Muscle layer of duodenum (tissue), 2 donors: Measurements from ENCODE around the gene PNPLA7.

Experiments
- H3K27ac ChIP-seq: one replicate; pipeline ENCODE4 v1.7.0; 2013; ENCODE audit warnings: mild to moderate bottlenecking, low read length
- H3K27me3 ChIP-seq: one replicate; pipeline ENCODE4 v1.7.0; 2013; ENCODE audit warnings: low read depth, mild to moderate bottlenecking, control low read depth, low read length
- H3K36me3 ChIP-seq, 2 donors: one replicate each; pipeline ENCODE4 v1.7.0; 2013; ENCODE audit warnings: low read length in 2 of 2, control low read depth in 1 of 2, mild to moderate bottlenecking in 1 of 2; ENCODE audit not compliant: insufficient read depth in 2 of 2, control insufficient read depth in 1 of 2
- H3K4me1 ChIP-seq, 2 donors: one replicate each; pipeline ENCODE4 v1.7.0; 2013; ENCODE audit warnings: low read length in 2 of 2, mild to moderate bottlenecking in 2 of 2, control low read depth in 1 of 2, moderate library complexity in 1 of 2; ENCODE audit not compliant: insufficient read depth in 2 of 2, control insufficient read depth in 1 of 2
- H3K4me3 ChIP-seq, 2 donors: one replicate each; pipeline ENCODE4 v1.7.0; 2013; ENCODE audit warnings: low read length in 2 of 2, low read depth in 1 of 2, mild to moderate bottlenecking in 1 of 2
- H3K9me3 ChIP-seq, 2 donors: one replicate each; pipeline ENCODE4 v1.7.0; 2013; ENCODE audit warnings: low read length in 2 of 2, control low read depth in 1 of 2, mild to moderate bottlenecking in 1 of 2; ENCODE audit not compliant: control insufficient read depth in 1 of 2
- donor health status: healthy.

The PNPLA7 gene

DNA sequence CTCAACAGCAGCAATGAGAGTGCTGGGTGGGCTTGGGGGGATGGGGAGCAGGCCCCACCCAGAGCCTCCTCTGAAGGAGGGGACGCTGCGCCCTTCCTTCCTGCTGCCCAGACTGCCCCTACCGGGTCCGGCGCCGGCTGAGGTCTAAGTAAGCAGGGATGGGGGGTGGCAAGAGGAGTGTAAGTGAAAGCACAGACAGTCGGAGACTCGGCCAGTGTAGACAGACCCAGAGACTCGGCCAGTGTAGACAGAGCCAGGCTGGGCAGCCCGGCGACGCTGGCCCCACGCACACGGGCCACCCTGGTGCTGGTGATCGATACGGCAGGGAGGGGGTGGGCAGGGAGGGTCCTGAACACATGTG is 101.6 kb downstream of the PNPLA7 start:
- no peaks in the 10 kb centered on the region for H3K9me3 ChIP-seq
- no peak overlapping the region for H3K4me3 ChIP-seq
- no peak overlapping the region for H3K27ac ChIP-seq
- peaks cover 0 to 5% of the 10 kb centered on the region in 2 donors for H3K4me1 ChIP-seq
- no peaks in the 10 kb centered on the region for H3K27me3 ChIP-seq
- H3K36me3 ChIP-seq, result peaks cover 0 to 20% of the 10 kb centered on the region in 2 donors

GRCh38 chr9:137447722-137448601 is 102.2 kb downstream of the PNPLA7 start:
- Histone ChIP-seq H3K27ac (no peak overlapping the region), H3K36me3 (peaks cover 0 to 20% of the 10 kb centered on the region in 2 donors), H3K4me3 (no peak overlapping the region), H3K4me1 (no peaks in the 10 kb centered on the region), H3K9me3 (no peaks in the 10 kb centered on the region), H3K27me3 (no peaks in the 10 kb centered on the region)

DNA sequence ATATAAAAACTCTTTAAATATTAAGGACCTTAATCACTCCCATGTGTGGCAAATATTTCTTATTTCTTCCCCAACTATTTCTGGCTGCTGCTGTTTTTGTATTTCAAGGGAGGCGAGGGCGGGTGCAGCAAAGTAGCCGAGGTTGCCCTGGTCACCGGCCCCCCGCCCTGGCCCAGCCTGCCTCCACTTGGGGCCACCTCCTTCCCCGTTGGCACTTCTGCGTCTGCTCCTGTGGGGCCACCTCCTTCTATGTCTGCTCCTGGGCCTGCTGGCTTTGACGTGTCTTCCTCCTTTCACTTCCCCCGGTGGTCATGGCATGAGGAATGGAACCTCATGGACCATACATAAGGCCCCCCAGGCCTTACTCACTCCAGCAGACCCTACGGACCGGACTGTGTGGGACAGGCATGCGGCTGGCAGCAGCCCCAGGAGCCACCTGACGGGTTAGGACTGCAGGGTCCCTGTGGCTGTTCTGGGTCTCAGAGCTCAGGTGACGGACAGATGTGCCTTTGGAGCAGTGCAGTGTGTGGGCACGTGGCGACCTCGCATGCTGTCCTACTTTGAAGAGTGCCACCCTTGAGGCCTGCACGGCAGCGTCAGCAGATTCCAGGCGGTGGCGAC is 103.2 kb downstream of the PNPLA7 start:
- Histone ChIP-seq H3K4me3 (no peak overlapping the region), H3K27me3 (no peaks in the 10 kb centered on the region), H3K9me3 (no peaks in the 10 kb centered on the region), H3K27ac (no peak overlapping the region), H3K4me1 (no peaks in the 10 kb centered on the region), H3K36me3 (peaks cover 0 to 13% of the 10 kb centered on the region in 2 donors)

- H3K27ac ChIP-seq, result no peak overlapping the region
- H3K4me1 ChIP-seq, result peaks cover 0 to 5% of the 10 kb centered on the region in 2 donors
- H3K36me3 ChIP-seq, result peaks cover 0 to 13% of the 10 kb centered on the region in 2 donors
Measured at GRCh38 chr9:137445930-137446431, 104.2 kb downstream of the PNPLA7 start.

GRCh38 chr9:137445275-137445807 is 104.9 kb downstream of the PNPLA7 start:
- no peak overlapping the region for H3K4me3 ChIP-seq
- H3K36me3 ChIP-seq, result peaks cover 0 to 13% of the 10 kb centered on the region in 2 donors
- no peak overlapping the region for H3K27ac ChIP-seq

More at GRCh38 chr9:137445930-137446431, 104.2 kb downstream of the PNPLA7 start:
- Histone ChIP-seq H3K4me3 (no peak overlapping the region), H3K9me3 (no peaks in the 10 kb centered on the region), H3K27me3 (no peaks in the 10 kb centered on the region)

GRCh38 chr9:137444106-137444790 is 106.0 kb downstream of the PNPLA7 start:
- Histone ChIP-seq H3K36me3 (peaks cover 0 to 7% of the 10 kb centered on the region in 2 donors), H3K27ac (no peak overlapping the region), H3K9me3 (no peaks in the 10 kb centered on the region), H3K27me3 (no peaks in the 10 kb centered on the region), H3K4me3 (no peak overlapping the region), H3K4me1 (peaks cover 0 to 5% of the 10 kb centered on the region in 2 donors)

More at GRCh38 chr9:137445275-137445807, 104.9 kb downstream of the PNPLA7 start:
- H3K27me3 ChIP-seq, result no peaks in the 10 kb centered on the region
- H3K4me1 ChIP-seq, result peaks cover 0 to 5% of the 10 kb centered on the region in 2 donors
- no peaks in the 10 kb centered on the region for H3K9me3 ChIP-seq

- Histone ChIP-seq H3K4me1 (peaks cover 0 to 5% of the 10 kb centered on the region in 2 donors), H3K4me3 (no peak overlapping the region), H3K9me3 (no peaks in the 10 kb centered on the region), H3K27me3 (no peaks in the 10 kb centered on the region), H3K36me3 (no peaks in the 10 kb centered on the region), H3K27ac (no peak overlapping the region)
Measured at GRCh38 chr9:137441935-137442321, 108.3 kb downstream of the PNPLA7 start.

GRCh38 chr9:137441289-137441934 is 108.8 kb downstream of the PNPLA7 start, which contains the start of gene ENTPD8:
ENTPD8 (minus strand) TSS chr9:137441357; CDS start chr9:137438285, 3,072 bp downstream.
- Histone ChIP-seq H3K27me3 (no peaks in the 10 kb centered on the region), H3K4me1 (peaks cover 0 to 7% of the 10 kb centered on the region in 2 donors), H3K9me3 (no peaks in the 10 kb centered on the region), H3K27ac (no peak within 1 kb of the TSS), H3K4me3 (peak within 1 kb of the TSS in 1 of 2 donors; percentile 56), H3K36me3 (no peaks in the 10 kb centered on the region)

GRCh38 chr9:137439158-137439714 is 111.0 kb downstream of the PNPLA7 start:
- H3K36me3 ChIP-seq, result no peaks in the 10 kb centered on the region
- peaks cover 0 to 16% of the 10 kb centered on the region in 2 donors for H3K4me1 ChIP-seq
- H3K4me3 ChIP-seq, result no peak overlapping the region
- H3K9me3 ChIP-seq, result no peaks in the 10 kb centered on the region
- no peak overlapping the region for H3K27ac ChIP-seq
- no peaks in the 10 kb centered on the region for H3K27me3 ChIP-seq

GRCh38 chr9:137438591-137439157 is 111.5 kb downstream of the PNPLA7 start:
- H3K9me3 ChIP-seq, result no peaks in the 10 kb centered on the region
- no peaks in the 10 kb centered on the region for H3K27me3 ChIP-seq
- no peak overlapping the region for H3K27ac ChIP-seq
- peaks cover 0 to 16% of the 10 kb centered on the region in 2 donors for H3K4me1 ChIP-seq
- no peak overlapping the region for H3K4me3 ChIP-seq
- H3K36me3 ChIP-seq, result no peaks in the 10 kb centered on the region
